Skin of body (tissue), 2 donors: ENCODE results near the gene PRSS50. TPM values are rescaled to one million over a fixed set of nuclear protein-coding genes. Genes with fewer than 3 reads are reported as not detected.
A peak's percentile ranks its signal among the peaks of the same experiment; 100 is the strongest.

Source experiments
- DNase-seq: peaks from one replicate; lab custom pipeline; 2025; lab: John Stamatoyannopoulos, UW
- total RNA-seq: library from RNA; depleted of rRNA; stranded (reverse); fragments of >200 nt; gene quantifications from one replicate; pipeline ENCODE4 v1.2.3, GENCODE V29; 2014

The PRSS50 gene
- total RNA-seq, 1 donor from 2014 or later = 0.89 TPM

DNA sequence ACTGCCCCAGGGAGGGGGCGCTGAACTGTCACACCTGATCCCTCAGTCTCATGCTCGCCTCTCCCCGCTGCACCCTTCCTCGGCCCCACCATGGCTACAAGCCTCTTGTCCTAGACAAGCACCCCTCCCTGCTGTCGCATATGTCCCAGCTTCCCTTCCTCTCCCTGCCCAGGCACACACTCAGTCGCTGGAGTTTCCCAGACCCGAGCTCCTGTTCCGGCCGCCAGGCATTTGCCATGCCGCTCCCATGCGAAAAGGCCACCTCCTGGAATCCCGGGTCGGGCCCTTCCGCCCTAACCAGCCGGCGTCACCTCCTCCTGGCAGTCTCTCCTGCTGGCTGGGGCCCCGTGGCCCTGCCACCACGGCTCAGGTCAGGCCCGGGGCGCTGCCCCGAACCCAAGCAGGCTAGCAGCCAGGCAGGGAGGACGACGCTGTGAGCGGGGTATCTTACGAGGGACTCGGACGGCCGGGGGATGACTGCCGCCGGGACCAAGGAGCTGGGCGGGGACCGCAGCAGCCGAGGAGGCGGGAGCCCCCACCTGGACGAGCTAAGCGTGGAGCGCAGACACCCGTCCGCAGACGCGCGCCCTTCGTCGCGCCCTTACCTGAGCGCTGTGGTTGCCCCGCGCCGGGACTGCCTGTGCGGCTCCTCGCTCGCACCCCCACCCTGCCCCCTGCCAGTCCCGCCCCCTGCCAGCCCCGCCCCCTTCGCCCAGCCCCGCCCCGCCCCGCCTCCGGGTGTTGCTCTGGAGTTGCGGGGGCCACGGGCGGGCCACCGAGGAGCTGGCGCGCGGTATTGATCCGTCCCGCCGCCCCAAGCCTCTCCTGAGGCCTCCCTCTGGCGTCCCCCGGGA lies 24.4 kb downstream of the PRSS50 start, which contains the start of gene ALS2CL:
TSS of gene ALS2CL (minus strand) at position 642 of the 854 bp plus-strand sequence. CDS start 4,239 bp downstream, outside the sequence.
- no peak for DNase-seq

DNA sequence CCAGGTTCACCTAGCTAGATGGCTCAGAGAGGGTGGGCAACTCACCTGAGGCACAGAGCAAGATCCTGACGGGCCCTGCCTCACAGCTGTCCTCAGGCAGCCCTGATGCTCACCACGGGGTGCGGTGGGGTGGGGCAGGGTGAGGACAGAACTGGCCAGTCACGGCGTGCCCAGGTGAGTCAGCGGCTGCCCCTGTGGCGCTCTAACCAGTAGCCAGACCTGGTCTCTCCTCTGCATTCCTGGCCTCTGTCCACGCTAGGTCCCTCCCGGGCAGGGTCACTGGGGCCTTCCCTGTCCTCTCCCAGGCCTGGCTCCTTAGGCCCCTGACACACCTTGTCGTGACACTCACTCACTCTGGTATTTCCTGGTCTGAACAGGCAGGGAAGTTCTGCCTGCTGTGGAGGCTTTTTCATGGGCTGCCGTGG lies 25.1 kb downstream of the PRSS50 start:
- no peak for DNase-seq

DNA sequence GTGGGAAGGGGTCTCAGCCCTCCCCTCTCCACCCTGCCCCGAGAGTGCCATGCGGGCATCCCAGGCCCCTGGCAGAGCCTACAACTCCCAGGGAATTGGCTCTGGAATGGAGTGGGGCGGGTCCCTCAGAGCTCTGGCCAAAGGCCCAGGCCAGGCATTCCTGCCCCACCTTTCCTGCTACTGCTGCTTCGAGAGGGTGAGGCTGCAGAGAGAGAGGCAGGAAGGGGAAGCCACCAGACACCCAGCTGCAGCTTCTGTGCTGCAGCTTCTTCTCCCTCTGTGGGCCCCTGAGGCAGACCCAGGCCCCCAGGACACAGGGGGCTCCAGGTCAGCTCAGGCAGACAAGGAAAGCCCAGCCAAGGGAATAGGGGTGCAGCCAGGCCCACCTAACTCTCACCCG lies 26.9 kb downstream of the PRSS50 start:
- DNase-seq = no peak

DNA sequence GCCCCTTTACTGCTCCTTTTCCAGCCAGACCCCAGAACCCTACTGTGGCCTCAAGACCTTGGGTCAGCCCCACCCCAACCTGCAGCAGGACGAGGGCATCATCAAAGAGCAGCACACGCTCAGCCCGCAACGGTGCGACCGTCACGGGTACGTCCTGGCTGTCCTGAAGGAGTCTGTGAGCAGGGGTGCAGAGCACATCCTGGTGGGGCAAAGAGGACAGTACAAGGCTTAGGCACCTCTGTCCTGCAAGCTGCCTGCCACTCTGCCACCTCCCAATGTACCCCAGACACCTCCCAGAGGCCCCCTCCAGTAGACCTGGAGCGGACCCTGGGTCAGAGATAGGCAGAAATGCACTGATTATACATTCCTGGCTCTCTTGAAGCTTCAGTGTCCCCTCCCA lies 32.2 kb downstream of the PRSS50 start:
- DNase-seq = no peak

DNA sequence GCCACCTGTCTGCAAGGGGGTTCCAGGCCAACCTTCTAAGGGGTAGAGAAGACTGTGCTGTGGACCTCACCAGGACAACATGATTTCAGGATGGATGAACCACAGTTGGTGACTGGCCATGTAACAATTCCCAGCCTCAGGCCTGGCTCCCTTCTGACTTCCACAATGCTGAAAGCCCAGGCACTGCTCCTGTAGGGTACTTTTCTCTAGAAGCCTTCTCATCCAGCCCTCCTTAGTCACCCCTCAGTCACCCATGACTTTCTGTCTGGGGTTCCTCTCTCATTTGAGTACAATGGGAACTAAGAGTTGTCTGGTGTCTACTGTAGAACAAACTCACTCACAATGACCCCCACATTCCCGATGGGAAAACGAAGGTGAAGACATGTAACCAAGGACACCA lies 32.8 kb downstream of the PRSS50 start:
- no peak for DNase-seq

DNA sequence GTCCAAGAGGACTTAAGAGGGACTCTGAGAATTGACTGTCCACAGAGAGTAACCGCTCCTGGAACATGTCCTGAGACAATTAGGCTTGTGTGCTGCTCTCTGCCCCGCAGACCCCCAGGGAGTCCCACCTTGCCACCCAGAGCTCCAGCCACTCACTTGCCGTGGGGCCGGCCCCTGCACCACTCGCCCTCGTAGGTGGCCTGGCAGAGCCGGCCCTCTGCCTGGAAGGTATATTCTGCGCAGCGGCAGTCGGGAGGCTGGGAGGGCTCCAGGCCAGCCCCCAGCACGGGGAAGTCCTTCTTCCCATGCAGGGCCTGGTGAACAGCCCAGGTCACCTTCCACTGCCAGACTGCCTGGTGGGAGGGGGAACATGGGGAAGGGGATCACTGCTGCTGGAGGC lies 34.7 kb downstream of the PRSS50 start:
- no peak for DNase-seq

DNA sequence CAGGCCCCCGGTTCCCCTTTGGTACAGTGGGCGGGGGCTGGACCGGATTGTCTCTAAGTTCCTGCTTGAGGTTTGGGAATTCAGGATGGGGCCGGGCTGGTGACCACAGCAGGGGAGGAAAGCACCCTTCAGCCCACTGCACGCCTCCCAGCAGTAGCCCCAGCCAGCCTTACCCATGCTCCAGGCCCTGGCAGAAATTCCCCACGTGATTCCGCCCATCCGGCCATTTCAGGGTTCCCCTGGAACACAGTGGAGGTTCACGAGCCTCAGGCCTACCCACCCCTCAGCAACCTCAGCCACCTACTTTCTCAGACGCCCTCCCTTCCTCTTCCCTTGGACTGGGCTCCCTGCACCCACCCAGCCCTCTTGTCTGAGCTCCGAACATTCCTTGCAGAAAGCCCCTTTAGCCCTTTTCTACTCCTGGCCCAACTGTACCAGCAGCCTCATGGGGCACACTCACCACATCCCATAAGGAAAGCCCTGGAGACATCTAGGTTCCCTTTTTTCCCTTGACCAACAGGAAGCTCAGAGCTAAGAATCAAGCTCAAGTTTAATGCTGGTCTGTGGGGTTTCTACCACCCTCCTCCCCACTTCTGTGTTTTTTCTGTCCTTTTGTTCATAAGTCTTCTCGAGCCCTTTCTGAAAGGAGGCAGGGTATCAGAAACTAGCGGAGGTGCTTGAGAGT lies 35.7 kb downstream of the PRSS50 start:
- no peak for DNase-seq

DNA sequence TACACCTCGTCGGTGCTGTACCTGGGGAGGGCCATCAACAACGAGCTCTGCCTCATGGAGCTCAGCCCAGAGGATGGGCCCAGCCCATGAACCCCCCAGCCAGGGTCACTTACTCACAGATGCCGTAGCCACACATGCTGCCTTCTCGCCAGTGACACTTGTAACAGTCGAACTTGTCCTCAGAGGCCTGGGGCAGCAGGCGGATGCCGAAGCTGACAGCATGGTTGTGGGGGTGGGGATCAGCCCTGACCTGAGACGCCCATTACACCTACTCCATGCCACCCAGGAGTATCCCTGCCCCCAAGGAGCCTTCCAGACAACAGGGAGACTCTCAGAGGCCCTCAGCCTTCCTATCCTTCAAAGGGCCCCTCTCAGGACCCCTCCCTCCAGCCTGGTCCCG lies 36.3 kb downstream of the PRSS50 start:
- no peak for DNase-seq

DNA sequence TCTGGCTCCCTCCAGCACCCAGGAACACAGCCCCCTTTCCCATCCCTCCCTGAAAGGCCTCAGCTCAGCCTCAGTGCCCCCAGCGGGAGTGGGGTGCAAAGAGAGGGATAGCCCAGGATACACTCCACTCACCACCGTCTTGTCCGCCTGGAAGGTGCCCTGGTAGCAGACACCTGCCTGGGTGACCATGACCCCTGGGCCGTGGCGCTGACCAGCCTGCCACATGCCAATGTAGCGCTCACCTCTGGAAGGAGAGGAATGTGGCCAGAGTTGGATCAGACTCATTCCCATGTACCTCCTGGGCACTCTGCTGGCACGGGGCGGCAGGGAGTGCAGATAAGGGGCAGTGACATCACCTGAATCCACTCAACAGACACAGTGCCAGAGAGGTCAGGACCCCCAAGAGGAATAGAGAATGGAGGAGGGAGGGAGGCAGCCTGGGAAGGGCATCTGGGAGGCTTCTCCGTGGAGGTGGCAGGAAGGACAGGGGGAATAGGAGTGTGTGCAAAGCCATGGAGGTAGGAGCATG lies 37.3 kb downstream of the PRSS50 start:
- DNase-seq = no peak

DNA sequence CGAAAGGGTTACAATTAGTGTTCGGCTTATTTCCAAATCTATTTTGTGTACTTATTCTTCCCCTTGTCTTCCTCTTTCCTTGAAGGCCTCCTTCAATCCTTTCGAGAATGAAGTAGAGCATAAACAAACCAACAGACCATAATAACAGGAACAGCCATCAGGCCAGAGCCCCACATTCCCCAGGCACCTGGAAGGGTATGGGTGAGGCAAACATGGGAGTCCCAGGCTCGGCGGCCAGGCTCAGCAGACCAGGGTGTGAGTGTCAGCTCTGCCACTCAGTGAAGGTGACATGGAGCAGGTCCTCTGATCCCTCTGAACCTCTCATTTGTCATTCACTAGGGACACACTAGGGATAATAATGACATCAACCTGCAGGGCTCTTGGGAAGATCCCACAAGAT lies 38.0 kb downstream of the PRSS50 start:
- DNase-seq = no peak

DNA sequence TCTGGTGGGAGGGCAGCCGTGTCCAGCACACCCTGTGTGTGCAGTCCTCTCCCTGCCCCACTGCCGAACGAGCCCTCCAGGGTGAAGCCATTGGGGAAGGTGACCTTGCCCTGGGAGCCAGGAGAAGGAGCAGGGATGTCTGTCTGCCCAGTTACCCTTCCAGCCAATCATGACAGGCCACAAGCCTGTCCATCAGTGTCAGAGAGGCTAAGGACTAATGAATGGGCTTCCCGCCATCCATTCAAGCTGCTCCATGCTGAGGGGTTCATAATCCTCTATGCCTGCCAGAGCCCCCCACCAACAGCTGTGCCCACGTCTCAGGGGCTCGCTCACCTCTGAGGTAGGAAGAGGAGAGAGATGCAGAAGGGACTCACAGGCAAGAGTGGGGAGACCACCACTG lies 39.4 kb downstream of the PRSS50 start:
- no peak for DNase-seq

DNA sequence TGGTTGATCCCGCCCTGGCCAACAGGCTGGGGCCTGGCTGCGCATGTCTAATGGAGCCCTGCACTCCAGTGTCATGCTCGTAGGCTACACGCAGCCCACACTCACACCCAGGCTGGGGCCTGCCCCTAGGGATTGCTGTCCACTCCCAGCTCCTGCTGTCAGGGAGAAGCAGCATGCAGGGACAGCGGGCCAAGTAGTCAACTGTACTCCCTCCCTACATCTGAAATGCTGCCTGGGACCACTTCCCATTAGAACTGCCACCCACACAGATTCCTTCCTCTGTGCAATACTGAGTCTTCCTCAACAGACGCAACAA lies 40.3 kb downstream of the PRSS50 start:
- peak; percentile 21 for DNase-seq

DNA sequence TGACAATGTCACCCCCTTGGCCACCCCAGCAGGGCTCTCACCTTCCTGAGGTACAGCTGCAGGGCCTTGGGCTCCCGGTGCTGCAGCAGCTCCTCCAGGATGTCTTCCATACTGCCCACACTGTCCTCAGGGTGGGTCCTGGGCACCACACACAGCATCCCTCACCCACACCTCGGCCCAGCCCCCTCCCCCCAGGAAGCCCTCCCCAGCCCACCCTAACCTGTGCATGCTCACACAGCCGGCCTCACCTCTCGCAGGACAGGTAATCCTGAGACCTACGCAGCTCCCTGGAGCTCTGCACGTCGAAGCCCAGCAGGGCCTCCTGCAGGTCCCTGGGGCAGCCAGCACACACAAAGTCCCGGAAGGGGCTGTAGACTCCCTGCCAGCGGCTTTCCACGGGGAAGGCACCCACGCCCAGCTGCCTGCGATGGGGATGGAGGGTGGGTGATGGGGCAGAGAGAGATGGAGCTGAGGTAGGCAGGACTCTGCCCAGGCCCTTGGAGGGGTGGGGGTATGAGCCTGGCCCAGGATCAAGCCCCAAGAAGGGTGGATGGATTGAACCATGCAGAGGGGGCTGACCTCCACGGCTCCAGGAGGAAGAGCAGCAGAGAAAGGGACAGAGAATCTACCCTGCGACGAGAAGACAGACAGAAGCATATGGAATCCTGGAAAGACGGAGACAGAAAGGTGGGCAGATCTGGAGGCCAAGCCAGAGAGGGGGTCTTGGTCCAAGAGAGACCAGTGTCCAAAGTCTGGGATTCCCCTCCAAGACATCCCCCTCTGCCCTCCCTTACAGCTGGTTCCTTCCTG lies 40.9 kb downstream of the PRSS50 start:
- DNase-seq = no peak

DNA sequence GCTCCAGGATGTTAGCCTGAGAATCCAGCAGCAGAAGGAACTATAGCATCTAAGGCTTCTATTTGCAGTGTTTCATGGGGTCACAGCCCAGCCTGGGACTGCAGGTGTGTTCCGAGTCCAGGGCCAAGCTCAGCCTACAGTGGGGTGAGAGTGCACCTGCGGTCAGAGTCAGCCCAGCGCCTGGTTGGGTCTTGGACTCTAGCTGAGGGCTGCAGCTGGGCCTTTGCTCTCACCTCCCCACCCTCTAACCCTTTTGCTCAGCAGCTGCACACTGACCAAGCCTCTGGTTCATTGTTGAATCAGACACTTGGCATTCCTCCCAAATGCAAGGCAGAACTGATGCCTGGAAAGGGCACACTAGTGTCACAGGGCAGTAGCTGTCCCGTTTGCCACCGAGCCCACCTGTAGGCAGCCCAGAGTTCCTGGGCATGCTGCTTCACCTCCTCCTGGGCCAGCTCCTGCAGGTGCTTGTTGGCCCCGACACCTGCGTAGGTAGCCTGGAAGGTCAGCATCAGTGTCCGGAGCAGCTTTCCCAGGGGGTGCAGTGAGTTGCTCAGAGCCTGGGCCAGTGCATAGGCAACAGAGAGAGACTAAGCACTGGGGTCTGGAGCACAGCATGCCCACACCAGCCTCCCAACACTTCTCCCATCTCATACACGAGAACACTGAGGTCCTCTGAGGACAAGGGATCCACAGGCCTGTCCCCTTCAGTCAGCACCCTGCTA lies 41.7 kb downstream of the PRSS50 start:
- DNase-seq = no peak

DNA sequence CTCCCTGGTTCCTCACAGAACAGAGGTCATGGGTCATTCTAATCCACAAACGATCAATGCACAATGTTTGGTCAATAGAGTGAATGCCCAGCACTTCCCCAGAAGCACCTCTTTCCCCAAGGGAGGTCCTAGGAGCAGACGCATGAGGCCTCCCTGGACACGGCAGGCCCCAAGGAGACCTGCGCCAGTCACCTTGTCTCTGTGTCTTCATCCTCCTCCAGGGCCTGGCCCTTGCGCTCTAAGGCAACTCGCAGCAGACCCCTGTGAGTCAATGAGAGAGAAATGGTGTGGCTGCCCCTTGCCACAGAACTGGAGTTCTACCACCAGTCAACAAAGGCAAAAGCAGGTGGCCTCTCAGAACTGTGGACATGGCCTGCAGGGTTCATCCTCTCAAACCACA lies 42.2 kb downstream of the PRSS50 start:
- no peak for DNase-seq

DNA sequence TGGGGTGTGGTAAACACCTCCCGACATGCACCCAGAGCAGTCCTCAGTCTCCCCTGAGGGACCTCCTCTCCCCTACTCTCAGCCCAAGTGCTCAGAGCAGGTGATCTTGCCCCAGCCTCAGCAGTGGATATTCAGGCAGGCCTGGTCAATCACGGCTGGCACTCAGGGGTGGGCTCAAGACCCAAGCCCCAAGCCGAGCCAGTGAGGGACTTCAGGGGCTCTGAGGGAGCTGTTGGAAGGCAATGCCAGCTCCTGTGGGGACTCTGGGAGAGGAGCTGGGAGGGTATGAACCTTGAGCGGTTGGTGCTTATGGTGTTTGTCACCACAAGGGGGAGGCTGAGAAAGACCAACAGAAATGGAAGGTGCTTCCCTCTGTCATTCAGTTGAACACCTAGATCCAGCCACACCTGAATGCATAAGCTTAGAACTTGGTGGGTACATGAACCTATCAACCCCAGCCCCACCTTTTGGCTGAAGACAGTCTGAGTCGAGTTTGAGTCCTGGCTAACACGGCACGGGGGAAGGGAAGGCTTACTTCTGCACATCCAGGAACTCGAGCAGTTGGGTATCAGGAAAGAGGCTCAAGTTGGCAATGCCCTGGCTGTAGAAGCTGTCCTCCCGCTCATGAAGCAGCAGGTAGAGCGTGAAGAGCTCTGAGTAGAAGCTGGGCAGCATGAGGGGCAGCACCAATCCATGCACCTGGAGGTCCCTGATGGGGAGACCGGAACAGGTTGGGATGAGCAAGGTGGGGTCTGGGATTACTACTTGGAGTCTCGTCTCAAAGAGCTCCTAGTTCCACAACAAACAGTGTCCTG lies 43.4 kb downstream of the PRSS50 start:
- no peak for DNase-seq

DNA sequence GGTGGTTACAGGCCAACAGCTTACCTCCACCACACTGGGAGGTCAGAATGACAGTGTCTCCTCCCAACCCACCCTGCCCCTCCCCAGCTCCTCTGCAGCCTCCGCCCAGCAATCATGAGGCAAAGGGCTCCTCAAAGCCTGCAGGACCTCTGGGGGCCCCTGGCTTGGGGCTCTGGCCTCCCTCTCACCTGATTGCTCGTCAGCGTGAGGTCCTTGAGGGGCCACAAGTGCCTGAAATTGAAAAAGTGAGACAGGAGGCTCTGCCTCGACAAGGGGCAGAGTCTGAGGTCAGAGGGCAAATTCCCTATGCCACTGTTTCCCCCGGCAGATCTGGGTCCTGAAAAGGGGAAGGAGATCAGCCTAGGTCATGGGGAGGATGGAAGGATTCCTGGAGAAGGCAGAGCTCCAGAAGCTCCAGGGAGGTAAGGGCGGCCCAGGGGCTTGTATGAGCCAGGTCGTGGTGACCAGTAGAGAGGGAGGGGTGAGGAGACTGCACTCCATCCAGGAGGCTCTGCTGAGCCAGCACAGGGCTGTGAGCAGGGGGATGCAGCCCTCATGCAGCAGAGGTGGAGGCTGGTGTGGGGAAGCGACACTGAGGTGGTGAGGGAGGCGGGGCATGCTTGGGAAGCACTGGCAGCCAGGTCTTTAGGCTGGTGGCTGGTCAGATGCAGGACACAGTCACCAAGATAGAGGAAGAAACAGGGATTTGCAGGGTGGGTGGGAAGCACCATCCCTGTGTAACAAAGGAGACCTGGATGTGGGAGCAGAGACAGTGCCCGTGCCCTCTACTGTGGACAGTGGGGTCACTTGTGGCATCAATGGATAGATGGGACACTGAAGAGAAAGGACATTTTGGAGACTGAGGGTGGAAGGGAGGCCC lies 44.3 kb downstream of the PRSS50 start:
- DNase-seq = no peak

DNA sequence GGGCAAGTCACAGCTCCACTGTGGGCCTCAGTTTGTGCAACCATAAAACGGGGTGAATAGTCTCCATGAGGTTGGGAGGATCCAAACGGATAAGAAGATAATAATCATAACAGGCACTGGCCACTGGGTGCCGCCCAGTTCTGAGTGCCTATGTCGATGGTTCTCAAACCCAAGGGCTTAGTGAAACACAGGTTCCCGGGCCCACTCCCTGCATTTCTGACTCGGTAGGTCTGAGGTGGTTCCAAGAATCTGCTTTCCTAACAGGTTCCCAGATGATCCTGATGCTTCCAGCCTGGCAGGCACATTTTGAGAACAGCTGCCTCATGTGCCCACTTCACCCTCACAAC lies 45.3 kb downstream of the PRSS50 start:
- no peak for DNase-seq

DNA sequence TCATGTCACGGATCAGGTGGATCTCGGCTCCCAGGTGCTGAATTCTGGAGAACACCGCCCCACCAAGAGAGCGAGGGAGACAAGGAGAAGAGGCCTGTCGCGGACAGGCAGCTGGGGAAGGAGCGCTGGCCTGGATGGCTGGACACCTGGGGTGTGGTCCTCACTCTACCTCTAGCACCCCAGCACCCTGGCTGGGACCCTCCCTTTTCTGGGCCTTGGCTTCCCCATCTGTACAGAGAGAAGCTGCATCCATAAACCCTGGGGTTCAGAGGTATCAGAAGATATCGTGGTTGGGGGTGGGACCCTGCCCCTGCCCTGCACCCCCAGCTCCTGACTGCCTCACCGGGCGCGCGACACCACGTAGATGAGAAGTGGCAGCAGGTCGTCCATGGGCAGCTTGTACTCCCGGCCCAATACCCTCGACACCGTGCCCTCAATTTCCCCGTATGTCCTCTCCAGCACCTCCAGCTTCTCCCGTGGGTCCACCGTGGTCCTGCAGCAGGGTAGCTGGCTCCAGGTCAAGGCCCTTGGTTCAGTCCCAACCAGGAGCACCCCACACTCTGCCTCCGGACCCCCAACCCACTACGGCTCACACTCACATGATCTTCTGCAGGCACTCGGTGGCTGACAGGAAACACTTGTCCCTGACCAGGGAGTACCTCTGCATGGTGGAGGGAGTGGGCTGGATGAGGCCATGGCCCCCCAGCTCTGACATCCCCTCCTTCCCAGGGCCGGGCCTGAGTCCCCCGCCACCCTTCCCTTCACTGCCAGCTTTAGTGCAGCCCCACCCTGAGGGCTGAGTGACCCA lies 45.9 kb downstream of the PRSS50 start:
- no peak for DNase-seq
